Tibial nerve (tissue), 4 donors: Measurements from ENCODE around the gene CFAP46.

ENCODE experiments used
- EP300 ChIP-seq, 2 donors: sonication (generic); formaldehyde crosslinking; IDR thresholded peaks; one replicate each; pipeline ENCODE4 v1.6.1; 2017; ENCODE audit warnings: antibody characterized with exemption in 2 of 2, mild to moderate bottlenecking in 1 of 2
- POLR2A ChIP-seq, 2 donors: fragments of 450-650 bp; IDR thresholded peaks; one replicate each; pipeline ENCODE4 v1.6.1; 2017; ENCODE audit warnings: antibody characterized with exemption in 2 of 2, mild to moderate bottlenecking in 2 of 2, moderate library complexity in 2 of 2
- TF ChIP-seq, protein P1 (sequence below), 5 experiments: fragments of 200-600 bp in 3 of 5; fragments of 450-650 bp in 2 of 5; sonication (generic) in 3 of 5; IDR thresholded peaks; one replicate each; pipeline ENCODE4 v1.5.1; 2016 to 2019; ENCODE audit warnings: antibody characterized with exemption in 5 of 5, mild to moderate bottlenecking in 3 of 5, moderate library complexity in 2 of 5

DNA sequence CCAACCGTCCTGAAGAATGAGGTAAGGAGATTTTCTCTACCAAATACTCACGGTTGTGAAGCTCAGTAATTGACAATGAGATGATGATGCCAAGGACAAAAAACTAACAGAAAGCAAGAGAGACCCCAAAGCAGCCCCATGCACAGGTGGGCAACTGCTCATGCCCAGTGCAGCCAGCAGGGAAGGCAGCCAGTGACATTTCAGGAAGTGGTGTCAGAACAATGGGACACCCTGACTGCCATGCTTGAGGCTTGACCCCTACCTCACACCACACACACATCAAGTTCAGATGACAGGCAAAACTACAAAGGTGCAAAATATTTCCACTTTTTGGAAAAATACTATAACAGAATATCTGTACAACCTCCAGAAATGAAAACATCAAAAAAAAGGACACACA lies 66.9 kb downstream of the CFAP46 start:
- no peak for TF ChIP-seq POLR2A (IDR thresholded peaks at IDR 0.05)
- TF ChIP-seq, protein P1, sequence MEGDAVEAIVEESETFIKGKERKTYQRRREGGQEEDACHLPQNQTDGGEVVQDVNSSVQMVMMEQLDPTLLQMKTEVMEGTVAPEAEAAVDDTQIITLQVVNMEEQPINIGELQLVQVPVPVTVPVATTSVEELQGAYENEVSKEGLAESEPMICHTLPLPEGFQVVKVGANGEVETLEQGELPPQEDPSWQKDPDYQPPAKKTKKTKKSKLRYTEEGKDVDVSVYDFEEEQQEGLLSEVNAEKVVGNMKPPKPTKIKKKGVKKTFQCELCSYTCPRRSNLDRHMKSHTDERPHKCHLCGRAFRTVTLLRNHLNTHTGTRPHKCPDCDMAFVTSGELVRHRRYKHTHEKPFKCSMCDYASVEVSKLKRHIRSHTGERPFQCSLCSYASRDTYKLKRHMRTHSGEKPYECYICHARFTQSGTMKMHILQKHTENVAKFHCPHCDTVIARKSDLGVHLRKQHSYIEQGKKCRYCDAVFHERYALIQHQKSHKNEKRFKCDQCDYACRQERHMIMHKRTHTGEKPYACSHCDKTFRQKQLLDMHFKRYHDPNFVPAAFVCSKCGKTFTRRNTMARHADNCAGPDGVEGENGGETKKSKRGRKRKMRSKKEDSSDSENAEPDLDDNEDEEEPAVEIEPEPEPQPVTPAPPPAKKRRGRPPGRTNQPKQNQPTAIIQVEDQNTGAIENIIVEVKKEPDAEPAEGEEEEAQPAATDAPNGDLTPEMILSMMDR (IDR thresholded peaks at IDR 0.05): no peak
- TF ChIP-seq EP300 (IDR thresholded peaks at IDR 0.05): no peak
